ENCODE results near the gene TNK1. TPM values are rescaled to one million over a fixed set of nuclear protein-coding genes. Genes with fewer than 3 reads are reported as not detected.

TNK1 gene
- total RNA-seq, 1 donor from 2014 or later = 1.8 TPM

- peak overlapping the region; percentile 99 for H3K27ac ChIP-seq (replicated peaks)
- peaks cover 49% of the 10 kb centered on the region for H3K4me1 ChIP-seq
- no peaks in the 10 kb centered on the region for H3K27me3 ChIP-seq (ENCODE audit: low read depth)
- H3K36me3 ChIP-seq = no peaks in the 10 kb centered on the region
- intact Hi-C loops (cut with micrococcal nuclease) = loop anchor here (10.0 kb wide), 1 partner anchor 74 kb away; no protein-coding TSS in a partner anchor
- H3K9me3 ChIP-seq (replicated peaks) = no peaks in the 10 kb centered on the region
- DNase-seq = no peak
- no peak for TF ChIP-seq CTCF (IDR thresholded peaks at IDR 0.05; ENCODE audit: borderline replicate concordance)
- no peak overlapping the region for H3K4me3 ChIP-seq
Observed at GRCh38 chr17:7348478-7349242, 32.2 kb upstream of the TNK1 start.

DNA sequence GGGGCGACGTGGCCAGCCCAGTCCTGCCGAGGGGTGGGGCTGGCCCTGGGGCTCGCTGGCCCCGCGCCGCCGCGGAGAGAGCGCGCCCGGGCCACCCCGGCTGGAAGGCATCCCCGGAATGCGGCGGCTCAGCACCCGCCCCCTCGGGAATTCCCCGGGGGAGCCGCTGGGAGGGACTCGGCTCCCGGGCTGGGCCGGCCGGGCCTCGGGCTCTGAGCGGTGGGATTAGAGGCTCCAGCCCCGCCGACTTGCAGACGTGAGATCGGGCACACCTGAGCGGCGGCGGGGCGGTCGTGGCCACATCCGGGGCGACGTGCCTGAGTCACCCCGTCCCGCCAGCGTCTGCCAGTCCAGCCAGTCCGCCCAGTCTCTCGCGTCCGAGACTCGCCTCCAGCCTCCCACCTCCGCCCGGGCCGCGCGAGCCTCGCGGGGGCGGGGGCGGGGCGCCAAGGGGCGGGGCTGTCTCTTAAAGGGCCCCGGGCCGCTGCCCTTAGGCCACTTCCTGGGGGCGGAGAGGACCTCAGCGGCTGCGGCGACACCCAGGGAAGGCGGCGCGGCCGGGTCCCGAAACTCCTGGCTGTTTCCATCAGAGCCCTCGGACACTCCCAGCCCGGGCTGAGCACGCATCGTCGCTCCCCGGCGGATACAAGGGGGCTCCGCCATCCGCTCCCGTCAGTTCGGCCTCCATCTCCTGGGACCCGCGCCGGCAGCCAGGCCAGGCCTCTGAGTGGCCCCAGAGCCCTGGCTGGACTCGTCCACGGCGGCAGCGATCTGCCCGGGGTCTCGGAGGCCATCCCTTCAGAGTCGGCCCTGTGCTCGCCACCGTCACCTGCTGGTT lies 29.0 kb upstream of the TNK1 start, which contains the start of gene KCTD11:
TSS of gene KCTD11 (plus strand) at position 498 of the 838 bp plus-strand sequence.
- Histone ChIP-seq H3K4me1 (peaks cover 72% of the 10 kb centered on the region), H3K9me3 (replicated peaks) (no peaks in the 10 kb centered on the region), H3K27ac (replicated peaks) (peak within 1 kb of the TSS; percentile 99), H3K36me3 (no peaks in the 10 kb centered on the region), H3K27me3 (ENCODE audit: low read depth) (no peaks in the 10 kb centered on the region), H3K4me3 (peak within 1 kb of the TSS; percentile 87)
- intact Hi-C loops (cut with micrococcal nuclease) = no loop called here
- peak; percentile 94 for DNase-seq
- peak; percentile 70 for TF ChIP-seq CTCF (IDR thresholded peaks at IDR 0.05; ENCODE audit: borderline replicate concordance)

DNA sequence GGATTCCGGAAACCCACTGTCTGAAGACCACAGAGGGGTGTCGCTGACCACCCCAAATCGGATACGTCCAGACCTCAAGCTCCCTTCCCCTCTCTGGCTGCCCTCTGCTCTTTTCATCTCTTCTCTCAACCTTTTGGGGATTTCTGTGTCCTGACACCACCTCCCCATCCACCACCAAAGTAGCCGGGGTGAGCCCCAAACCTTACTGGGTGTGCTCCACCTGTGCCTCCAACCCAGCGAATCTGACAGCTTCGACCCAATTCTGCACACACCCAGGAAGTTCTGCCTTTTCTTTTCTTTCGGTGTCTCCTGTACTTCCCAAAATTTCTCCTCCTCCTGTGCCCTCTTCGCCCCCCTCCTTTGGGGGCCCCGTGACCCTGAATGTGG lies 28.4 kb upstream of the TNK1 start:
- no peak for DNase-seq
- no peaks in the 10 kb centered on the region for H3K27me3 ChIP-seq (ENCODE audit: low read depth)
- peak overlapping the region; percentile 99 for H3K27ac ChIP-seq (replicated peaks)
- H3K36me3 ChIP-seq = no peaks in the 10 kb centered on the region
- peaks cover 72% of the 10 kb centered on the region for H3K4me1 ChIP-seq
- intact Hi-C loops (cut with micrococcal nuclease) = no loop called here
- H3K9me3 ChIP-seq (replicated peaks) = no peaks in the 10 kb centered on the region
- peak overlapping the region; percentile 87 for H3K4me3 ChIP-seq
- TF ChIP-seq CTCF (IDR thresholded peaks at IDR 0.05; ENCODE audit: borderline replicate concordance) = no peak

- intact Hi-C loops (cut with micrococcal nuclease) = no loop called here
- Histone ChIP-seq H3K27me3 (ENCODE audit: low read depth) (no peaks in the 10 kb centered on the region), H3K4me3 (peak overlapping the region; percentile 87), H3K4me1 (peaks cover 72% of the 10 kb centered on the region), H3K27ac (replicated peaks) (peak overlapping the region; percentile 99), H3K9me3 (replicated peaks) (no peaks in the 10 kb centered on the region), H3K36me3 (no peaks in the 10 kb centered on the region)
- DNase-seq = no peak
- no peak for TF ChIP-seq CTCF (IDR thresholded peaks at IDR 0.05; ENCODE audit: borderline replicate concordance)
Observed at GRCh38 chr17:7352910-7353635, 27.8 kb upstream of the TNK1 start.

DNA sequence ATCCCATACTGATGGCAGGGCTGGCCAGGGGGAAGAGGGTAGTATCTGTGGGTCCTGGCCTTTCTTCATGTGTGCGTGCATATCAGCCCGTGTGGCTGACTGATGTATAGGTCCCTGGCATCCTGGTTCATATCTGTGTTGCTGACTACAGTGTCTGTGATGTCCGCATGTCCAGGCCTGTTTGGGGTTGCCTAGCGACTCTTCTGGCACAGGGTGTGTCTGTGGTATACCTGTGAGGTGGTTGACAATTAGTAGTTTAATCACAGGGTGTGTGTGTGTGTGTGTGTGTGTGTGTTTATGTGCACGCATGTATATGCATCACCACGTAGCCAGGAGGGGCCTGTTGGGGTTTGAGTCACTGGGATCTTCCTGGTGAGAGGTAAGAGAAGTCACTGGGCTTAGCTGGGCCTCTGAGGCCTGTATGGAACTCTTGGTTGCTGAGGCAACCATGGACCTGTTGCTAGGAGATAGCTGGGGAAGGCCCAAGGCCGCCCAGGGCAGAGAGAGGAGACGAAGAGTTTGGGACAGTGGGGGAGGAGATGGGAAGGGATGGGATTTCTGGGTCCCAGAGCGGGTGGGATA lies 26.5 kb upstream of the TNK1 start:
- no peaks in the 10 kb centered on the region for H3K27me3 ChIP-seq (ENCODE audit: low read depth)
- no peaks in the 10 kb centered on the region for H3K36me3 ChIP-seq
- H3K4me3 ChIP-seq = no peak overlapping the region
- H3K4me1 ChIP-seq = peaks cover 63% of the 10 kb centered on the region
- no peak for TF ChIP-seq CTCF (IDR thresholded peaks at IDR 0.05; ENCODE audit: borderline replicate concordance)
- intact Hi-C loops (cut with micrococcal nuclease) = no loop called here
- no peak for DNase-seq
- no peaks in the 10 kb centered on the region for H3K9me3 ChIP-seq (replicated peaks)
- peak overlapping the region; percentile 37 for H3K27ac ChIP-seq (replicated peaks)
